Stimulated activated CD8-positive, alpha-beta memory T cell treated with anti-CD3 and anti-CD28 coated beads, Interleukin-4, amount 100 ng/mL, for 48 hours (primary cell): ENCODE results near the gene PNRC2.
A peak's percentile ranks its signal among the peaks of the same experiment; 100 is the strongest.

Experiments used
- DNase-seq: peaks from one replicate; pipeline ENCODE4 v3.0.0-alpha.2; 2020

Gene PNRC2, protein sequence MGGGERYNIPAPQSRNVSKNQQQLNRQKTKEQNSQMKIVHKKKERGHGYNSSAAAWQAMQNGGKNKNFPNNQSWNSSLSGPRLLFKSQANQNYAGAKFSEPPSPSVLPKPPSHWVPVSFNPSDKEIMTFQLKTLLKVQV

DNA sequence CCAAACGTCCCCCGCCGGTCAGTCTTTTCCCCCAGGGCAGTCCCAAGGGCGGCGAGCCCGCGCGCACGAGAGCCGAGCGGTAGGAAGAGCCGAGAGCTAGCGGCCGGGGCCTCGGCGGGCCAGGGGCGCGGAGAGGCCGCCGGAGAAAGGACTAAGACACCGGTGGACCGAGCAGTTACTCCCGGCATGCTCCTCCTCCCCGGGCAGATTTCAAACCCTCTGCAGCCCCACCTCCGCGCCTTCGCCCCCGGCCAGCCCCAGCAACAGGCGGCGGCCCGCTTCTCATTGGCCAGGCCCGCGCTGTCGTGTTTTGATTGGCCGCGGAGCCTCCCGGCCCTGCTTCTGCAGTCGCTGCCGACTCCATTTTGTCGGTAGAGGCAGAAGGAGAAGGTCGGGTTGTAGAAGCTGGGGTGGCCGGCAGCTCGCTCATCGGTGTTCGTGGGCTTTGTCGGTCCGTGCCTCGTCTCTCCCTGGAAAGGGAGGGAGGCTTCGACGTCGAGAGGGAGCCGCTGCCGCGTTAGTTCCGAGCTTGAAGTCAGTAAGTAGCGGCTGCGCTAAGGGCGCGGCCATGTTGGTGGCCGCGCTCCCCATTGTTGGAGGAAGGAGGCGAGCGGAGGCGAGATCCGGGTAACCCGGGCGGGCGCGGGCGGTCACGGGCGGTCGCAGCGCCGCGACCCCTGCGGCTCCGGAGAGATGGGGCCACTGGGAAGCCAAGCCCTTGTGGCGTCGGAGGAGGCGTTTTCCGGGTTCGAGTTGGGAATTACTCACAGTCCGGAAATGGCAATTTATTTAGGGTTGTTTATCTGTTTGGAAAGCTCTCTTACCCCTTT, at the start of gene PNRC2:
Gene PNRC2, plus strand, starts transcription at position 368 of the 830 bp plus-strand sequence. CDS start 1,630 bp downstream, outside the sequence.
- DNase-seq, result peak; percentile 96

DNA sequence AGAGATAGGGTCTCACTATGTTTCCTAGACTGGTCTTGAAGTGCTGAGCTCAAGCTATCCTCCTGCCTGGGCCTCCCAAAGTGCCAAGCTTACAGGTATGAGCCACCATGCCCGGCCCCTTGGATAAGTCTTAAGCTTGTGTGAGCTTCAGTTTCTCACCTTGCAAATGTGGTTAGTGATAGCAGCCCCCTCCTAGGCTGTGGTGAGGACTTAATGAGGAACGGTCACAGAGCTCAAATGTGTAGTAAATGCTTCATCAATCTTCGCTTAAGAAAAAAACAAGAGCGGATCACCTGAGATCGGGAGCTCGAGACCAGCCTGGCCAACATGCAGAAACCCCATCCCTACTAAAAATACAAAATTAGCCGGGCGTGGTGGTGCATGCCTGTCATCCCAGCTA, 49.5 kb upstream of the PNRC2 start:
- no peak for DNase-seq

DNA sequence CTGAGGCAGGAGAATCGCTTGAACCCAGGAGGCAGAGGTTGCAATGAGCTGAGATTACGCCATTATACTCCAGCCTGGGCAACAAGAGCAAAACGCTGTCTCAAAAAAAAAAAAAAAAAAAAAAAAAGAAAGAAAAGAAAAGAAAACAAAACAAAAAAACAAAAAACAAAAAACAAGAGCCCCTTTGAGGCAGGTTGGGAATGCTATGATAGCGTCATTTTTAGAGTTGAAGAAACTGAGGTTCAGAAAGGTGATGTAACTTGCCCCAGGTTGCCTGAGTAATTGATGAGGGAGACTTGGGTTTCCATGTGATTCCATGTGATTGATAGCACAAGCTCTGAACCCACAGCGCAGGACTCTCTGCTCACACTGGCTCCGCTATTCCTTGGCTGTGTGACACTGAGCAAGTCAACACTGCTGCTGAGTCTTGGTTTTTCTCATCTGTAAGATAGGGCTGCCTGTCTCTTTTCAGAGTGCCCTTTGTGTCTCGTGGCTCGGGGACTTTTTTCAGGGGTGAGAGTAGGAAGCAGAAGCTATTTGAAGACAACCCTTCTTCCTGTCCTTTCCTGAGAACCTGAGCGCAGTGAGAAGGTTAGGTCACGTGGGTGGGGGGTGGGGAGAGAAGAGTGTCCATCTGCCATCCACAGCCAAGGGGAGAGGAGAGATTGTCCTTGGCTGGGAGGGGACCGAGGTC, 48.9 kb upstream of the PNRC2 start:
- no peak for DNase-seq

DNA sequence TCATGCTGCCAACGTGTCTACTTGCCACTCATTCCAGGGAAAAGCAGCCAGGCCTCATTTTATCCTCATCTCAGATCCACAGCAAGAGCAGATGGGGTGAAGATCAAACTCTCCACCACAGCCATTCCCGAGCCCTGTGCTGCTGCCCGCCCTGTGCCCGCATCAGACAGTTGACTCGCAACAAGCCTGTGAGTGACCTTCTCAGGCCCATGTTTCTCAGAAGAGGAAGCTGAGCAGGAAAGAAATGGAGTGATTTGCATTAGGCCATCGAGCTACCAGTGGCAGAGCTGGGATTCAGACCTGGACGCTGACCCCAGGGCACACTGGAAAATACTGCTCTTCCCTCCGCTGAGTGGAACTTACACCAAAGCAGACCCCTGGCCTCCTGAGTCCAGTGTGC, 47.7 kb upstream of the PNRC2 start:
- no peak for DNase-seq

DNA sequence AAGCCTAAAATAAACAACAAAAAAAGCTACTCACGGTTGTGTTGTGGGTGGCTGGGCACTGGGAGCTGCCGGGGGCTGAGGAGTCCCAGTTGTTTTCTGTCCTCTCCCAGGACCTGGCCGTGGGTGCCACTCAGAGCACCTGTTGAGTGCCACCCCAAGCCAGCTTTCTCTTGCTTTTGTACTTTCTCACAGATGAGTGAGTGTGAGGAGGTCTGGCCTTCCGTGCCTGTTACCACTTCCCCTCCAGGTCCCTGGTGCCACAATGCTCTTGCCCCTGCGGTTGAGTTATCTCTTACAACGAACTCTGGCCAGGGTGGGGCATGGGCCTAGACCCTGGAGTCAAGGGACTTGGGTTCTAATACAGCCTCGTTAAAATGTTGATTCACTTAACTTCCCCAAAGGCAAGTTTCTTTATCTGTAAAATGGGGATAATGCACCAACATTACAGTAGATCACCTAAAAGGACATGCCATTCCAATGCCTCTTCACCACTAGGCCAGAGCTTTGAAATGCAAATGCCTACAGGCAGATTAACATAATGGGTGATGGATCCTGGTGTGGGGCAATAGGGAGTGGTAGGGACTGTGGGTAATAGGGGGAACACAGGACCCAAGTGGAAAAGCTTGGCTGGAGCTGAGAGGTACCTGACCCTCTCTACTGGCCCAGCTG, 46.3 kb upstream of the PNRC2 start, which contains the start of gene CNR2:
Gene CNR2, minus strand, starts transcription at position 151 of the 669 bp plus-strand sequence. CDS start 37,745 bp downstream, outside the sequence.
- no peak for DNase-seq

DNA sequence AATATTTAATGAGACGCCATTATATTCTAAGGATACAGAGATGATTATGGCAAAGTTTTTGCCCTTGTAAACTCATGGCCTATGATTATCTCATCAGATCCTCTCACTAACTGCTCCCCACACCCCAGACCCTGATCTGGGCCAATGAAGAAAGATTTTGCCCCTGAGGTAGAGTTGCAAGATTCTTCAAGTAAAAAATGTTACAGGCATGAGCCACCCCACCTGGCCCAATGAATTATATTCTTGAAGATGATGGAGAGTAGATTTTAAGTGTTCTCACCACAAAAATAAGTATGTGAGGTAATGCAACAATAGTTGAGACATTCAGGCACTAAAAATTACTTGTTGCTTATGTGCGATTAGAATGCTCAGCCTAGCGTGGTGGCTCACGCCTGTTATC, 44.7 kb upstream of the PNRC2 start:
- no peak for DNase-seq

DNA sequence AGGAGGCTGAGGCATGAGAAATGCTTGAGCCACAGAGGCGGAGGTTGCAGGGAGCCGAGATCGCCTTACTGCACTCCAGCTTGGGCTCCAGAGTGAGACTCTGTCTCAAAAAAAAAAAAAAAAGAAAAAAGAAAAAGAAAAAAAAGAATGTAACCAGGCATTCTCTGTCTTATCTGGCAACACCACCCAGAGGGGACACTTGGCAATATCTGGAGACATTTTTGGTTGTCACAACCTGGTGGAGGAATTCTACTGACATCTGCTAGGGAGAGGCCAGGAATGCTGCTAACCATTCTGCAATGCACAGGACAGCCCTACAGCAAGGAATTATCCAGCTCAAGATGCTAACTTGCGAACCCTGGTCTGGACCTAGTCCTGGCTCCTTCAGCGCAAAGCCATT, 44.2 kb upstream of the PNRC2 start:
- DNase-seq, result no peak

DNA sequence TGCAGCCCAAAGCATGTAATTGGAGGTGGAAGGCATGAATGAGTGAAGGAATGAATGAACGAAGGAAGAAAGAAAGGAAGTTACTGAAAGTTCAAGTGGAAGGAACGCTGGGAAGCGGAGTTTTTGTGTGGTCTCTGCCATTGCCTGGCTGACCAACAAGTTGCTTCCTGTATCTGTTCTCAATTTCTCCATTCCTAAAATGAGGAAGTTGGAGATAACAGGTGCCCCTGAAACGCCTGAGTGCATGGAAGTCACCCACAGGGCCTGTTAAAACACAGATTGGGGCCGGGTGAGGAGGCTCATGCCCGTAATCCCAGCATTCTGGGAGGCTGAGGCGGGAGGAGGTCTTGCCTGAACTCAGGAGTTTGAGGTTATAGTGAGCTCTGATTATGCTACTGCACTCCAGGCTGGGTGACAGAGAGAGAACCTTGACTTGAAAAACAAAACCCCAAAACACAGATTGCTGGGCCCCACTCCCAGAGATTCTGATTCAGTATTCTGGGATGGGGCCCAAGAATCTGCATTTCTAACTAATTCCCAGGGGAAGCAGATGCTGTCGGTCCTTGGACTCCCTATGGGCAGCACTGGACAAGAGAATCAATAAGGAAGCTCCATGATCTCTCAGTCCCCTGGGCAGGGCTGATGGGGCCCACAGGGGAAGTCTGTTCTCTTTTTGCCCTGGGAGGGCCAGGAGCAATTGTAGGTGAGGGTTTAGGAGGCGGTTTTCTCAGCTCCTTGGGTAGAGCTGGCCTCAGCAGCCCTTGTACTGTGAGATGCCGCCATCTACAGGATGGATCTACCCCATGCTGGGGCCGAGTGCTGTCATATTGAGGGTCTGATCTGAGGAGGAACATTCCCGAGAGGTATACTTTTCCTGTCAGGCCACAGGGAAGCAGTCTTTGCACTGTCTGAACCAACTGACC, 43.2 kb upstream of the PNRC2 start:
- peak; percentile 72 for DNase-seq

DNA sequence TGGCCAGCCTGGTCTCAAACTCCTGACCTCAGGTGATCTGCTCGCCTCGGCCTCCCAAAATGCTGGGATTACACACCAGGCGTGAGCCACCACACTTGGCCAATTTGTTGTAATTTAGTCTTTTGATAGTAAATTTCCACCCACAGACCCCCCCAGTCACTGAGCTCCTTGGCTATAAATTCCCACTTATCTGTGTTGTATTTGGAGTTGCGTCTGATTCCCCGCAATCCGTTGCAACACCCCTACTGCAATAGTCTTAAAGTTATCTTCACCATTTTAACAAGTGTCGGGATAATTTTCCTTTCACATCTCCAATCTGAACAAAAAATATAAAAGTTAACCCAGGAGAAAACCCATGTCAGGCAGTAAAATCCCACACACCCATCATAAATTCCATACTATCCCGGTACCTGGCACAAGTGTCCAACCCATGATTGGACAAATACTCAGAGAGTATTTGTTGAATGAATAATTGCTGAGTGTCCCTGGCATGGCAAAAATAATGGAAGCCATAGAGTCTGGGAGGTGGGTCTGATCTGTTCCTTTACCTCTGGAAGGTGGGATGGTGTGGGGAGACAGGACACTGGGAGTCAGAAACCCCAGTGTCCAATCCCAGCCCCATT, 37.2 kb upstream of the PNRC2 start:
- no peak for DNase-seq

DNA sequence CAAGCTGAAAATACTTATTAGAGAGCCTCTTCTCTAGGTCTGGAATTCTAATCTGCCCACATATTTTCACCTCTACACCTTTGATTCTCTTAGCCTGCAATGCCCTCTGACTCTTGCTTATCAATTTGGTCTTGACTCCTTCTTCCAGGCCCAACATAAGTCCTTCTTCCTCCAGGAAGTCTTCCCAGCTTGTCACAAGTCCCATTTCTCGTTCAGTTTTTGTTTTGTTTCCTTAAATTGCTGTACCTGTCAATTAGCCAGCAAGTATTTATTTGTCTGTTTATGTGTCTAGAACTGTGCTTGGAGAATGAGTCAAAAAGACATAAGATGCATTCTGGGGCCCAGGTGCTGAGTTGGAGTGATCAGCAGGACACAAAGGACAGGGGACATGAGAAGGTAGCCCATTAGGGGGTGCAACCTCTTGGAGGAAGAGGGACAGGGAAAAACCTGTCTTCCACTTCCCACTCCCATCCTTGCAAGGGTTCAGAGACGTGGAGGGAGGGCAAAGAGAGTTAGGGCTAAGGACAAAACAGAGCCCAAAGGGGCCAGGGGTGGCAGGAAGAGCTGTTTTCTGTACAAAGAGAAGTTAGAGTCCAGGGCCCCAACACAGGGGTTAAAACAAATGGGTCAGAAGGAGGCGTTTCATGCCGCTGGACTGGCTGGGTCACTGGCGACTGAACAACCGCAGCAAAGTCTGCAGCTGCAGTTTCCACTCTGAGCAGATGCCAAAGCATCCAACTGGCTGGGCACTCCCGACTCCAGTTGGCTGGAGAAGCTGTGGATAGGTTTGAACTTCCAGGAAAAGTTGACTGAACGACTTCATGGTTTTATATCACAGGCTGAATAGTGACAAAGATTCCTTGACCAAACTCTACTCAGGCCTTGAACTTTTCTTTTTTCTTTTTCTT, 35.8 kb upstream of the PNRC2 start:
- DNase-seq, result no peak

DNA sequence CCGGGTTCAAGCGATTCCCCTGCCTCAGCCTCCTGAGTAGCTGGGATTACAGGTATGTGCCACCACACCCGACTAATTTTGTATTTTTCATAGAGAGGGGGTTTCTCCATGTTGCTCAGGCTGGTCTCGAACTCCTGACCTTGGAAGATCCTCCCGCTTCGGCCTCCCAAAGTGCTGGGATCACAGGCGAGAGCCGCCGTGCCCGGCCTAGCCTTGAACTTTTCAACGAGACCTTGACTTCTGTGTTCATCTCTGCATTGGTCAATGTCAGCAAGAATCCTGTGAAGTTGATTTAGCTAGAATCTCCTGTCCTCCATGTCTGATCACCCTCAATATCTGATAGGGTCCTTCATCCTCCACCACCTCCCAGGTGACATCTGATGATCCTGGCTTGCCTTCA, 35.0 kb upstream of the PNRC2 start:
- DNase-seq, result no peak

DNA sequence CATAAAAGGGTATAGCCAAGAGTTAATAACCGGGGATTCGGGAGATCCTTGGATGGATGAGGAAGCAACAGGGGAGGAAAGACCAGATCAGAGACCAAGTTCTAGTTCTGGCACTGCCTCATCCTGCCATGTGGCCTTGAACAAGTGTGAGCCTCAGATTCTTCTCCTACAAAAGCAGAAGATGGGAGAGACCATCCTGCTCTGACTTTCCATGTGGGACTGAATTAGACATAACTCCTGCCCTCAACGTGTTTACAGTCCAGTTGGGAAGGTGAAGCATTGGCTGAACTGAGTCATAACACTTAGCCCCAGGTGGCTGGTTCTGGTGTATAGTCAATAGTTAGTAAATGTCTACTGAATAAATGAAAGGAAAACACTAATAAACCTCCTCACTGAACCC, 34.3 kb upstream of the PNRC2 start:
- DNase-seq, result no peak

DNA sequence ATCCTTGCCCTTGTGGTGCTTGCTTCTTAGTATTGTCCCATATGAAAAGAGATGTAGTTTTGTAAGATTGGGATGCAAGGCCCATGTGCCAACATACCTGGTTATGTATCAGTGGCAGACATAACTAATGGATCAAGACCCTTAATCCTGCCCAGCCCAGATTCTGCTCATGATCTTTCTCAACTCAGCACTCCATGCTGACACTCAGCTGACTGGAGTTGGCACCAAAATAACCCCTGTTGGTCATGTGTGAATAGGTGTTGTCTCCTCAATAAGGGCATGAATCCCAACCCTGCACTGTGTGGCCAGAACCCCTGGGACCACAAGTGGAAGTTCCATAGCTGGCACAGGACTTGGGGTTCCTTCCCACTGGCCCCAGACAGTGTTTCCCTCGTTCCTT, 32.5 kb upstream of the PNRC2 start:
- DNase-seq, result no peak

DNA sequence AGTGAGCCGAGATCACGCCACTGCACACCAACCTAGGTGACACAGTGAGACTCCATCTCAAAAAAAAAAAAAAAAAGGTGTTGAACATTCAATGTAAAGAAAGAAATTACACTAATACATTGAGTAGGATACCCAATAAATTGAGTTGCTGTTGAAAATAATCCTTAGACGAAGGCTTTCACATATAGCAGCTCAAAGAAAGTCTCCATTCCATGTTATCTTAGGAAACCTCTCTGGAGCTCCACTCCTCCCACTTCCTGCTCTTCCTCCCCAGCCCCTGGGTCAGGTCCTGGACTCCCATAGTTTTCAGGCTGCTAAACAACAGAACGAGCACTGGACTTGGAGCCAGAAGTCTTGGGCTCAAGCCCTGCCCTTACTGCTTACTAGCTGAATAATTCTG, 30.8 kb upstream of the PNRC2 start:
- no peak for DNase-seq

DNA sequence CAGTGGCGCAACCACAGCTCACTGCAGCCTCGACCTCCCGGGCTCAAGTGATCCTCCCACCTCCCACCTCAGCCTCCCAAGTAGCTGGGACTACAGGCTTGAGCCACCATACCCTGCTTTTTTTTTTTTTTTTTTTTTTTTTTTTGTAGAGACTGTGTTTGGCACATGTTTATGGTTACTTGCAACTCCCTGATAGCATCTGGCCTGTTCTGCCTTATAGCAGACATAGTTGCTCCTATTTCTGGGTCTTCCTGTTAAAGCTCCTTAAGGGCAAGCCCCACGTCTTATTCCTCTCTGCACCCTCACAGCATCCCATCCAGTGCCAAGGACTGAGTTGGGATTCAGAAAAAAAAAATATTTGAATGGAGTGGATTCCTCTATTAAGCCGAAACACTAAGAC, 29.4 kb upstream of the PNRC2 start:
- DNase-seq, result no peak

DNA sequence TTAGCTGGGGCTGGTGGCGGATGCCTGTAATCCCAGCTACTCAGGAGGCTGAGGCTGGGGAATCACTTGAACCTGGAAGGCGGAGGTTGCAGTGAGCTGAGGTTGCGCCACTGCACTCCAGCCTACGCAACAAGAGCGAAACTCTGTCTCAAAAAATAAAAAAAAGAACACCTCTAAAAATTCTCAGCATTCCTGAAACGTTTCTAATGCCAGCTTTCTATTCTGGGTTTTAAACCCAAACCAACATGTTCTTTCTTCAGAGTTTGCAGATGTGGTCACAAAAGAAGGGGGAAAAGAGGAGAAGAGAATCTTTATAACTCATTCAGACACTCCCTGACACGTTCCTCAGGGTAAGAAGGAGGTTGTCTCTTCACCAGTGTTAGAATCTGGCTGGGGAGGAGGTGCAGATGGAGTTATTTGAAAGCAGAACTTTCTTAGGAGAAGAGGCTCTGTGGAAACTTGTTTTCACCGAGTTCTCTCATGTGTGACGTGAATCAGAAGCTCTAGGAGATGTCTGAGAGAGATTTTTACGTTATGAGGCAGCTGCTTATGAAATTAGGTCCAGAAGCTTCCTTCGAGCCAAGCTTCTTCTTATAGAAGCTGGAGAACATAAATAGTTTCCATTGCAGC, 28.7 kb upstream of the PNRC2 start:
- DNase-seq, result no peak

DNA sequence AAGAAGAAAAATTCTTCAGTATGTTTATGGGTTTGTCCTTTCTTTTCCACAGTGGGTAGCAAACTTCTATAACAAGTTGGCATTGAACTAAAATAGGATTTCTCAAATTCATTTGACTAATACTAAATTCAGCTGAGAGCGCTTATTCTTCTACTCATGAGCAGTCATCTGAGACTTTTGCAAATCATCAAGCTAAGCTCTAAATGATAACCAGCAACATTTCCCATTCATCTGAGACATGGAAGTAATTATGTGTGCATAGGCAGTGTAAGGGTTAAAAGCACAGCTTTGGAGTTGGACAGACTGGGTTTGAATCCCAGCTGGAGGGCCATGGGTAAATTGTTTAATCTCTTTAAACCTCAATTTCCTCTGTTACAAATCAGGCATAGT, 28.1 kb upstream of the PNRC2 start:
- no peak for DNase-seq

DNA sequence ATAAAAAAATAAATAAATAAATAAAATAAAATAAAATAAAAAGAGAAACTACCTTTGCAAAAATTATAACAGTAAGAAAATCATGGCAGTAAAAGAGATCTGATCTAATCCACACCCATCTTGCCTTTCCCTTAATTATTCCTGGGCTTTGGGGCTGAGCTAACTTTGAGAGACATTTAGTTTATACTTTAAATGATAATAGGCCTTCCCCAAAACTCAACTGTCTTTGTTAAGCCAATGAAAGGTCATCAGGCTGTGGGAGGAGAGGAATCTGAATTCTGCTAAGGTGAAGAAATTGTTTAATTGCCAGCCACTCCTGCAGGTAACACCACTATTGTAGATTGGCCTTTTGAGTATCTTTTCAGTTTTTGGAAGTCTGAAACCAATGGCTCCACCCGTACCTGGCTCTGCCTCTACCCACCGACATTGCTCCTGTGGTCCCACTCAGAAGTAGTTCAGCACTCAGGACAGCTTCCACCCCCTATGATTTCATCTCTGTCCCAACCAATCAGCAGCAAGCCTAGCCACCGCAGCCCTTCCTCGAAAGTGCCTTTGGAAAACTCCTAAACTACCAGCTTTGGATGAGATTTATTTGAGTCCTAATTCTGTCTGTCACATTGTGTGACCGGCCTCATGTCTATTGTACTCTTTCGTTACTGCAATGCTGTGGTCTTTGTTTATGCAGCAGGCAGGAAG, 23.0 kb upstream of the PNRC2 start:
- no peak for DNase-seq

DNA sequence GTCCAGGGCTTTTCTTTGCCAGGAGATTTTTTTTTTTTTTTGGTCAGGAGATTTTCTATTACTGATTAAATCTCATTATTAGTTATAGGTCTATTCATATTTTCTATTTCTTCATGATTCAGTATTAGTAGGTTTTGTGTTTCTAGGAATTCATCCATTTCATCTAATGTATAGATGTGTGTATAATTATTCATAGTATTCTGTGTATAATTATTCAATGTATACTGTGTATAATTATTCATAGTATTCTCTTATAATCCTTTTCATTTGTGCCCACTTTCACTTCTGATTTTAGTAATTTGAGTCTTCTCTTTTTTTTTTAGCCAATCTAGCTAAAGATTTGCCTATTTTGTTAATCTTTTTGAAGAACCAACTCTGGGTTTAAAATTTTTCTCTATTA, 12.3 kb upstream of the PNRC2 start:
- no peak for DNase-seq

DNA sequence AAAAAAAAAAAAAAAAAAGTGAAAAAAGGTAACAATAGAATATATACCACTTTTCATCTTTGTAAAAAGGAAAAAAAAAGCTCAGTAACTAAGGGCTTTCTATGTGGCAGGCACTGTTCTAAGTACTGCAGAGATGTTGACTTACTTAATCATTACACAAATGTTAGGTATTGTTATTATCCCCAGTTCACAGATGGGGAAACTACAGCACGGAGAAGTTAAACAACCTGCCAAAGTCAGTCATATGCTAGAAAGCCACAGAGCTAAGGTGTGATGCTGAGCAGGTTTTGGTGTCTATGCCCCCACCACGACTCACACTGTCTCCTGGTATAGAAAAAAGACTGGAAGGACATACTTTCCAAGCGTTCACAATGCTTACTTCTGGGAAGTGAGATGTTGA, 6.6 kb upstream of the PNRC2 start:
- DNase-seq, result no peak
